ENCODE results near the gene ITGB5.
A peak's percentile ranks its signal among the peaks of the same experiment; 100 is the strongest.

ITGB5 gene

DNA sequence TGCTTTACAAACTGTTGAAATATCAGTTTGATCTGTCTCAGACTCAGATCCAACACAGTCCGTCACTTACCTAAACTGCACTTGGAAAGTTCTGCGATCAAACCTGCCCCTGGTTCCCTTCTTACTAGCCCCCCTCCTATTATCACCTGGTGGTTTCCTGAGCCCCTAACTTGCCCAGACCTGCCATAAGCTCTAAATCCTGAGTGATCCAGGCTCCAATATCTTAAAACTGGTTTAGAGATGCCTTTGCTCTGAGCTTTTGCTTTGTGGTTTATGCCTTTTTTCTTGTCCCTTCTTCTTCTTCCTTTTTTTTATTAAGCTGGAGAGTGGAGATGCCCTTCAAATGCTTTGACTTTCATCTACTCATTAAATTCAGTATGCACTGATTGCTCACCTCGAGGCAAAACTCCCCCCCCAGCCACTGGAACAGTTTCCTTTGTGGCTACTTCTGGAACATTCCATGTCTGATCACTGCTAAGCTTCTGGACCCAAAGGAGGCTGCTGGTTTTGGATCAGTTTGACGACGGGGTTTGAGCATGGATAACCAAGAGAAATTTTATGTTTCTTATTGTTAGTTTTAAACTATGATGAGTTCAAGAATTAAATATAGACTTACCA lies 3.5 kb upstream of the ITGB5 start:
- DNase-seq: no peak

DNA sequence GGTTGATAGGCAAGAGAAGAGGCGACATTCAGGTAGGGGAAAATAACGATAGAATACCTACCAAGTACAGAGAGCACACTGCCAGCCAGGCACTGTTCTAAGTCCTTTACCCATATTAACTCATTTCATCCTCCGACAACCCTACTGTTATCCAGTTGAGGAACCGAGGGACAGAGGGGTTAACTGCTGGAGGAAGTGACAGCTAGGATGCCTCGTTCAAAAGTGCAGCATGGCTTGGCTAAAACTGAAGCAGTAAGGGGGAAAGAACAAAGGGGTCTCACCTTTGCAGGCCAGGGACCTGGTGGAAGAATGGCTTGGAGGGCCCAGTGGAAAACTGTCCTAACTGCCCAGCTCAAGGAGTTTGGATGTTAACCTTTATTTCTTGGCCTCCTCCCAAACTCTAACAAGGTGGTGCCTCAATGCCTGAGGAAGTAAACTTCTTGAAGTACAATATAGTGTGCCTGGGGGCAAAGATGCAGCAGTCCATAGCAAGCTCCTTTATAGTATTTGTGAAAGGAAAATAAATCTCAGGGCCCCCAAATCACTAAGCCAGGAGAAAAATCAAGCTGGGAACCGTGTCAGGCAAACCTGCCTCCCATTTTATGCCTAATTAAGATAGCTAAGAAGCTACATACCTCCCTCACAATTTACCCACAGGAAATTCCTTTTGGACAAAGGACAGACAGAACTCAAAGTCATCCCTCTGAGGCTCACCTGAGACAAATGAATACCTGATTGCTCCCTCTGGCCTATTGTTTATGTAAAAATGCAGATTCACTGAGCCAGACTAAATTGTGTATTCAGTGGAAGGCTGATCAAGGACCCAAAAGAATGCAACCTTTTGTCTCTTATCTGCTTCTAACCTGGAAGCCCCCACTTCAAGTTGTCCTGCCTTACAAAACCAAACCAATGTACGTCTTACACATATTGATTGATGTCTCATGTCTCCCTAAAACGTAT lies 1.6 kb upstream of the ITGB5 start:
- DNase-seq: no peak

- DNase-seq: no peak
Observed at GRCh38 chr3:124887932-124888298, 750 bp upstream of the ITGB5 start.

DNA sequence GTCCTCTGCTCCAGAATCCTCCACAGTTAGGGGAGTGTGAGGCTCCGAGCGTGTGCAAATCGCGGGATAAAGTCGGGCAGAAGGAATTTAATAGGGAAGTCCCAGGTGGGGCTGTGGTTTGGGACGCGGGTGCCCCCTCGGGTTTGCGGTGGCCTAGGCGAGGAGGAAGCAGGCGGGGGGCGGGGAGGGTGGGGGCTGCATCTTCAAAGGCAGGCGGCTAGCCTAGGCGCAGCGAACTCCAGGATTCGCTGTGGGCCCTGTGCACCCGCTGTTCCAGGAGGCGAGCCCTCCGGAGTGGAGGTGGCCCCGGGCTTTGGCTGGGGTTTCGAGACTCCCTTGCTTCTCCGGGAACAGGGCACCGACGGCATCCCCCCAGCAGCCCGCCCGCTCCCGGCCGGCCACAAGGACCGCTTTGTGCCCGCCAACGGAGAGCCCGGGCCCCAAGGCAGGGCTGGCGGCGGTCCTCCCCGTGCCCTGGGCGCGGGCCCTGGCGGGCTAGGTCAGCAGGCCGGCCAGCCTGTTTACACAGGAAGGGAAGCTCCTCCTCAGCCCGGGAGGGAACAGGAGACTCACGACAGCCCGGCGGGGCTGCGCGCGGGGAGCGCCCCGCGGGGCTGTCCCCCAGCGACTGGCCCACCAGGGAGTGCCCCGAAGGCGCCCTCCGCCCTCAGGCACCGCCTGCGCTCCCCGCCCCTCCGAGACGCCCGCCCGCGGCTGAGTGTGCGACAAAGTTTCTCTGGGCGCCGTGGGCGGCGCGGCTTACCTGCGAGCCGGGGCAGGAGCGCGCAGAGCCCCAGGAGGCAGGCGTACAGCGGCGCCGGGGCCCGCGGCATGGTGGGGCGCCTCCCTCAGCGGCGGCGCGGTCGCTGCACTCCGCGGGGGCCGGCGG lies 753 bp downstream of the ITGB5 start:
- DNase-seq: peak; percentile 51

DNA sequence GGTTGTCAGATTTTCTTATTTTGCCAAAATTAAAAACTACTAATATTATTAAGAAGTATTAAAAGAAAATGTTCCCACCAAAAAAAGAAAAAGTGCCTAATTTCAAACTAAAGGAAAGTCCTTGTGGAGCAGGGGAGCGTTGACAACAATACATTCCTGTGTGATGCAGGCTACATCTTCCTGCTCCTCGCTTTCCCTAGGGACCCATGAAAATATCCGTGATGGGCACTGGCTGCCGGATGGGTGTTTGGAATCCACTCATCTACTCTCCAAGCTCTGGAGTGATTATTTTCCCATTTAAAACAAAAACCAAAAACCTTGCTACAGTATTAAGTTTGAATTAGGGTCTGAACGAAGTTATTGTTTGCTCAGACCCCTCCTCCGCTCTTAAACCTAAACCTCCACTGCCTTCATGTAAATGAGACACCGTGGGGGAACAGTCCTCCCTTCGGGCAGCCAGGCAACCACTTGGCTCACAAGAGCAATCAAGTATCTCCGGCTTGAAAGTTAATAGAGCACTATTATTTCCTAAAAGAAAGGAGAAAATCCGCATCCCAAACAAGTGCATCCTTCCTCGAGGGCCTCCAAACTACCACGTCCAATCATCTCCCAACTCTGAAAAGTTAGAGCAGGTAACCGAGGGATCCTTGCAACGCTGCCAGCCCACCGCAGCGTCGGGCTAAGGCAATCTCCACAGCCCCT lies 1.5 kb downstream of the ITGB5 start:
- DNase-seq: no peak

- DNase-seq: no peak
Observed at GRCh38 chr3:124884474-124885101, 2.6 kb downstream of the ITGB5 start.

- DNase-seq: no peak
Observed at GRCh38 chr3:124883766-124884473, 3.2 kb downstream of the ITGB5 start.

- DNase-seq: no peak
Observed at GRCh38 chr3:124882816-124883747, 4.1 kb downstream of the ITGB5 start.

GRCh38 chr3:124881976-124882697 lies 5.0 kb downstream of the ITGB5 start:
- DNase-seq: no peak

GRCh38 chr3:124879337-124879680 lies 7.9 kb downstream of the ITGB5 start:
- DNase-seq: no peak

DNA sequence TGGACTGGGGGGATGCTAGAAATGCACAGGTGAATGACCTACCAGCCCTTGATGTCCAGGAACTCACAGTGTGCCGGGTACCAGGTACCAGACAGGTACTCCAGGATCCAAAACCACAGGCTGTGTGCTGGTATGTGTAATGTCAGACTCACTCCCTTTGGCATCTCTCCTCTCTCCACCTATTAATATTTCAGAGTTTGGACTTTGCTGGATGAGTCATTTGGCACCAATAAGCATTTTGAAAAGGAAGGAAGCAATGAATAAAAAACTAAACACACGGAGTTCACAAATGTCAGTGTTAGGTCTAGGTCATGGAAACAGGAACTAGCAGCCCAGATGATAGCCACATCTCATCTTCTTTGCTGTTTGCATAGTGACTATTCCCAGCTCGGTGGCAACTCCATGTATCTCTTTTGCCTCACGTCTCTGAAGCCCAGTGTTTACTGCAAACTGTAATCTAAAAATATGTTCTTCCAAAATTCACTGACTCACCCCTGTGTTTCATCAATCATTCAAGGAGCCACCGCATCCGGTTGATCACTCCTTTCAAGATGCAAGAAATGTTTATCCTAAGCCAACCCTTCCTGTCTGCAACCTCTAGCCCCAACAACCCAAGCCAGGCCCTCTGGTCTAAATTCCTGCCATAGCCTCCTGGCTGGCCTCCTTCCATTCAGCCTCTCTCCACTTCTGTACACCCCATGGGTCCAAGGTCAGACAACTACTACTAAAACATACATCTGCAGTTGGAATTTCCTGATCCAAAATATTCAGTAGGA lies 8.4 kb downstream of the ITGB5 start:
- DNase-seq: peak; percentile 56

DNA sequence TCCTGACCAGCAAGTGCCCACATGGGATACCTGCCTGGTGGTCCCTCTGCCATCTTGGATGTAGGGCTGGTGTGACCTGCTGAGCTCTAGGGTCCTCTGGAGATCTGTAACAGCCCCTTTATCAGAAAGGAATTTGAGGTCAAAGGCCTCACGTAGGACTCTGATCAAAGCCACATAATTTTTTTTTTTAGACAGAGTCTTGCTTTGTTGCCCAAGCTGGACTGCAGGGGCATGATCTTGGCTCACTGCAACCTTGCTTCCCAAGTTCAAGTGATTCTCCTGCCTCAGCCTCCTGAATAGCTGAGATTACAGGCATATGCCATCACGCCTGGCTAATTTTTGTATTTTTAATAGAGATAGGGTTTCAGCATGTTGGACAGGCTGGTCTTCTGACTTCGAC lies 9.5 kb downstream of the ITGB5 start:
- no peak for DNase-seq

DNA sequence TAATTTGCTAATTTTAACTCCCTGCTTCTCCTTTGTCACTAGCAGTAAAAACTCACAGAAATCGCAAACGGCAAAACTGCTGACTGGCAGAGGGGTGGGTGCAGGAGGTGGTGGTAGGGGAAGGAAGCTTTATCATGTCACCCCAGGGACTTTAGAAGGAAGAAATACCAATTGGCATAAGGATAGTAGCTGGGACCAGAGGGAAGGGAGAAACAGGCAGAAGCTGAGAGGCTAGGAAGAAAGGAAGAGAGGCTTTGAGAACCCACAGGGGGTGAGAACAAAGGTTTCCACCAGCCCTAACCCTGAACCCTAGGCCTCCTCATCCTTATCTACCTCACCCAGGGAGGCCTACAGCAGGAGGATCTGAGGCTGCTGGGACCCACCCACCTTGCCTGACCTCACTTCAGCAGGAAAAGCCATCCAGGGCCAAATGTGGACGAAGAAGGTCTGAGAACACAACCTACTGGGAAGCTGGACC lies 10.7 kb downstream of the ITGB5 start:
- no peak for DNase-seq

- DNase-seq: no peak
Observed at GRCh38 chr3:124873226-124873625, 13.9 kb downstream of the ITGB5 start.

GRCh38 chr3:124867511-124867910 lies 19.7 kb downstream of the ITGB5 start:
- DNase-seq: no peak

DNA sequence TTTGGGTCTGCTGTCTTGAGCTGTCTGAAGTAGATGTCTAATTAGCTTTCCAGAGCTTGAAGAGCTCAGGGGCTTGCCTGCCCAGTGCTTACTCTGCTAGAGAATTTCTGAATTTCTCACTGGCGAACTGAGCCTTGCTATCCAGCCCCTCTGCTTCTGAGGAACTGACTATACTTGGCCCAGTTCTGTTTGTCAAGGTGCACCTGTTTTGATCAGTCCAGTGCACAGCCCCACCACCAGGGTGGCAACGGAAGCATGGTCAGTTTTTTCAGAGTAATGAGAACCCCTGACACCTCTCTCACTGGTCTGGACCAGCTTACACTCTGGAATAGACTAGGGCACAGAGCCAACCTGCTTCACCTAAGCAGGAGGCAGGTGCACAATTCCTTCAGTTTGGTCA lies 25.2 kb downstream of the ITGB5 start:
- DNase-seq: no peak

DNA sequence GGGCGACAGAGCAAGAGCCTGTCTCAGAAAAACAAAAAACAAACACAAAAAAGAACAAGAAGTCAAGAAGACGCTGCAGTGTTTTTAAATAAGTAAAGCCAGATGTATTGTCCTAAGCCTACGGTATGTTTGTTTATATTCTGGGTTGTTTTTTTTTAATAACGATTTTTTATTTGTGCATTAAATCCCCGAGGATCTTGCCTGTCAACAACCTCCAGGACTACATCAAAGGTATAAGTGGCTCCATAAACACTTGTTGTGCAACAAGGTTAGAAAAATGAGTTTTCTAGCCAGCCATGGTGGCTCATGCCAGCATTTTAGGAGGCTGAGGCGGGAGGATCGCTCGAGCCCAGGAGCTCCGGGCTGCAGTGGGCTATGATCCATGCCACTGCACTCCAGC lies 26.1 kb downstream of the ITGB5 start:
- no peak for DNase-seq

- DNase-seq: peak; percentile 56
Observed at GRCh38 chr3:124860599-124860998, 26.6 kb downstream of the ITGB5 start.

GRCh38 chr3:124859025-124859424 lies 28.1 kb downstream of the ITGB5 start:
- no peak for DNase-seq

Data from 8988T (cell line).